Activated CD4-positive, alpha-beta T cell treated with anti-CD3 and anti-CD28 coated beads for 48 hours (primary cell): ENCODE measurements around the gene SCARF1.

ENCODE experiments used
- DNase-seq: peaks from one replicate; pipeline ENCODE4 v3.0.0-alpha.2; 2020

SCARF1 gene

GRCh38 chr17:1627182-1627981, 18.1 kb downstream of the SCARF1 start:
- DNase-seq: no peak

DNA sequence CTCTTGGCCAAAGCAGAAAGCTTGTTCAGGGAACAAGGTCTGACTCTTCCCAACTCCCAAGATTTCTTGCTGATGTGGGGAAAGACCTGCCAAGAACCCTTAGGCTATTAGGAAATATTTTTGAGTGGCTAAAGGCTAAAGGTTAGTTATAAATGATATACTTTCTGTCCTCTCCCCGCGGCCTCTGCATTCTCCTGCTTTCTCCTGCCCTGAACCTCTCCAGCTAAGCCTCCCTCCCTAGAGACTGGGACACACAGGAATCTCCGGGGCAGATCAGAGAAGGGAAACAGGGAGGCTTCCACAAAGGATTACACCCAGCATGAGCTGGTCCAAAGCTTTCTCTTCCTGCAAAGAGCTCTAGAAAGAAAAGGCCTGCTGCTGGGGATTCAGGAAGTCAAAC, 19.2 kb downstream of the SCARF1 start:
- DNase-seq: no peak

- no peak for DNase-seq
These were observed 20.0 kb downstream of the SCARF1 start for GRCh38 chr17:1625581-1625980.

- no peak for DNase-seq
These were observed 20.5 kb downstream of the SCARF1 start for GRCh38 chr17:1625053-1625452.

DNA sequence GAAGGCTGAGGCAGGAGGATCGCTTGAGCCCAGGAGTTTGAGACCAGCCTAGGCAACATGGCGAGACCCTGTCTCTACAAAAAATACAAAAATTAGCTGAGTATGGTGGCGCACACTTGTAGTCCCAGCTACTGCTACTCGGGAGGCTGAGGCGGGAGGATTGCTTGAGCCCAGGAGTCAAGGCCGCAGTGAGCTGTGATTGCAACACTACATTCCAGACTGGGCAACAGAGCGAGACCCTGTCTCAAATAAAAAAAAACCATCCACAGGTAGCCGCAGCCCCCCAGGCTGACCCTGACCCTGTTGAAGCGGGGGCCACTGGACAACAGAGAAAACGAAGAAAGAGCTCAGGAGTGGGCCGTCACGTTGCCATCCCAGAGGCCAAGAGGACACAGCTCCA, 20.9 kb downstream of the SCARF1 start:
- DNase-seq: no peak

GRCh38 chr17:1623057-1623630, 22.4 kb downstream of the SCARF1 start:
- no peak for DNase-seq

DNA sequence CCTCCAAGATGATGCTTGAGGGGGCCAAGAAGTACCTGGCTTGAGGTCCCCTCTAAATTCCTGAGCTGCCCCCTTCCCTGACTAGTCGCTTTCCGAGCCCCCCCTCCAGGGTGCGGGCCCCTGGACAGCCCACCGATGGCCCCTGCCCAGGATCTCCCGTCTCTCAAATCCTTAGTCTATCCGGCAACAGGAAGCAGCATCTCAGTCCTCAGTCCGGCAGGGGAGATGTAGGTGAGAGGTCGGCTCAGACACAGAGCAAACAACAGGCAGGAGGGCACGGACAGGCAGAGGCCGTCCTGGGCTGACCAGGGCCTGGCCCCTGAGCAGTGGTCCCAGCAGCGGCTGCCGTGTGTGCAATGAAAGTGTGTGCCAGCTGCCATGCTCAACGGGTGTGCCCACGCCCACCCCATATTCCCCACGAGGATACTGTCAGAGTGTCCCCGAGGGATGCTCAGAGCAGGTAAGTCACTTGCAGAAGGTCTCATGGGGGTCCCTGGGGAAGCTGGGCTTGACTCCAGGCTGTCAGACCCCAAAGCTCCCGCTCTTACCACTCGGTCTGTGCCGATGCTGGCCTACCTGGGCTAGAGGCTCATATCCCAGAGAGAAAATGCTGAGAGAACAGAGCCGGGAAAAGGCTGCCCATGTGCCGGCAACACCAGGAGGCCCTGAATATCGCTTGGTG, 24.1 kb downstream of the SCARF1 start:
- DNase-seq: no peak

GRCh38 chr17:1620486-1620885, 25.0 kb downstream of the SCARF1 start:
- no peak for DNase-seq

DNA sequence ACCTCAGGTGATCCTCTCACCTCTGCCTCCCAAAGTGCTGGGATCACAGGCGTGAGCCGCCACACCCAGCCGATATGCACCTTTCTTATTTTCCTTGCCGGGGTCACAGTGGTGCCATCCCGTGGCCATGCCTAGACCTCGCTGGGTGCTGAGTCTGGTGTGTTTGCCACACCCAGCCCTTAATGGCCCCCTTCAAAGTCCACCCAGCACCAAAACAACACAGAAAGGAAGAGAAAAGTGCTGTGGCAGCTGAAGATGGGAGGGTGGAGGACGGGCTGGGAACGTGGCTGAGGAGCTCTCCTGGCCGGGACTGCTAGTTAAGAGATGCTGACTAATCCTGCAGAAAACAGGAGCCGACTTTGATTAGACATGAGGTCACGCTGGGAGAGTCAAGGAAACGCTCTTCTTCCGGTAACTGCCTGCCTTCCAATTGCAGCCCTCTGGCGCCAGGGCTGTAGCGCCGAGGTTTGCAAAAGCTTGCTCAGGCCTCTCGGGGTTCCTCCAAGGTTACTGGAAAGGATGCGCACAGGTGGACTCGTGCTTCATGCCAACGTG, 27.8 kb downstream of the SCARF1 start:
- no peak for DNase-seq

DNA sequence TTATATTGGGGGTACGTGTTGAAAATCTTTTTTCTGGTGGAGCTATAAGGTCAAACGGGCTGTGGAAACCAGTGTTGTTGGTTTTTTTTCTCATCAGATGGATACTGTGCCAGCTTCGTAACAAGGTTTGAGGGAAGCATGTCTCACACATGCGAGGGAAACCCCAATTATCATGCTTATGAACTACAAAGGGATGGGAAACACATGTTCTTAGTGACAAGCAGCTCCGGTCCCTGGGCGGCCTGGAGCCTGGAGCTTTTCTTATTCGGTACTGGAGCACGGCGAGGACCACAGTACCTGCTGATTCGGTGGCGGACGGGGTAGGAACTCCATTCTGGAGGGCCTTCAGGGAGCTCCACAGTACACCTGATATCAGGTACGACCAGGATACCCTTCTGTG, 29.4 kb downstream of the SCARF1 start:
- no peak for DNase-seq

DNA sequence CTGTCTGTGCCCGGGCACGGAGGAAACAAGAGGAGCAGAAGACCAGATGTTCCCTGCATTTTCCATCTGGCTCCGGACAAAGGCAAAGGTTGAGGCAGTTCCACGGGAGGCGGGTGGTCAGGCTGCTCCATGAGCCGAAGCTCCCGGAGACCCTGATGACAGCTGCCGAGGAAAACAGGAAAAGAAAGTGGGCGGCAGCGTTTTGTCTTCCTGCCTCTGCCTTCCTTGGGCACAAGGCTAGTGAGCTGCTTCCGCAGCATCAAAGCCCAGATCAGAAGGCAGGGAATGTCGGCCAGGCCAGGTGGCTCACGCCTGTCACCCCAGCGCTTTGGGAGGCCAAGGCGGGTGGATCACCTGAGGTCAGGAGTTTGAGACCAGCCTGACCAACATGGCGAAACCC, 33.1 kb downstream of the SCARF1 start:
- DNase-seq: no peak

DNA sequence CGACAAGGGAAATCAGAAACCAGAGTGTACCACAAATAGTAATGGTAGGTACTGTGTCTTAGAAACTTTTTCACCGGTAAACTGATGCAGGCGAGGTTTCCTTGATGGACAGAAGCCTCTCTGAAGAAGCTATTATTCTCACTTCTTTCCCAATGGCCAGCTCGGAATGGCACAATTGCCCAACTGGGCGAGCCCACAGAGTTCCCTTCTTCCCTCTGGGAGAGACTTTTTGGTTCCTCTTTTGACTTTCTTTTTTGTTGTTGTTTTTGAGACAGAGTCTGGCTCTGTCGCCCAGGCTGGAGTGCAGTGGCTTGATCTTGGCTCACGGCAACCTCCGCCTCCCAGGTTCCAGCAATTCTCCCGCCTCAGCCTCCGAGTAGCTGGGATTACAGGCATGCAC, 33.8 kb downstream of the SCARF1 start:
- DNase-seq: no peak

- DNase-seq: no peak
These were observed 36.9 kb downstream of the SCARF1 start for GRCh38 chr17:1608676-1609075.

GRCh38 chr17:1607971-1608320, 37.6 kb downstream of the SCARF1 start:
- no peak for DNase-seq

DNA sequence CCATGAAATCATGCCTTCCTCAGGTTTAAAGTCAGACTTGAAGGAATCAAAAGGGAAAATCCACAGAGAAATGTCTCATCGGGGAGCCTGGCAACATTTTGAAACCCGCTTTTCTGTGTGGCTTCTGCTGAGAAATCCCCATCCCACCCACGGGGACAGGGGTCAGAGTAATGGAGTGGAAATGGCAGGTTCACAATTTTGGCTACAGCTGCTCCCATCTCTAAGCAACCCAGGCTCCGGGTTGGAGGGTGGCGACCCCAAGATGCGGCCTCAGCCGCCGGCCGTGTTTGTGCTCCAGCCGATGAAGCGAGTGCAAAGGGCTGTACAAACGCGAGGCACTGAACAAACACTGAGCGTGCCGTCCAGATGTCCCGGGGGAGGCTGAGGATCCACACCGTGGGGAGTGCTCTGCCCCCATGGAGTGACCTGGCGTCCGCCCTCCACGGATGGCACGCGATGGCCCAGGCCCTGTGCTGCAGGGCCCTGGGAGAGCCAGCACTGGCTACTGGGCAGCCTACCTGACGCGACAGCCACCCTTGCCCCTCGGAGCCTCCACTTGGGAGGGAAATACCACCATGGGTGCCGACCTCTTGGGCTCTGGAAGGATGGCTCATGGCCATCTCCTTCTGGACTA, 39.1 kb downstream of the SCARF1 start:
- DNase-seq: peak; percentile 59

DNA sequence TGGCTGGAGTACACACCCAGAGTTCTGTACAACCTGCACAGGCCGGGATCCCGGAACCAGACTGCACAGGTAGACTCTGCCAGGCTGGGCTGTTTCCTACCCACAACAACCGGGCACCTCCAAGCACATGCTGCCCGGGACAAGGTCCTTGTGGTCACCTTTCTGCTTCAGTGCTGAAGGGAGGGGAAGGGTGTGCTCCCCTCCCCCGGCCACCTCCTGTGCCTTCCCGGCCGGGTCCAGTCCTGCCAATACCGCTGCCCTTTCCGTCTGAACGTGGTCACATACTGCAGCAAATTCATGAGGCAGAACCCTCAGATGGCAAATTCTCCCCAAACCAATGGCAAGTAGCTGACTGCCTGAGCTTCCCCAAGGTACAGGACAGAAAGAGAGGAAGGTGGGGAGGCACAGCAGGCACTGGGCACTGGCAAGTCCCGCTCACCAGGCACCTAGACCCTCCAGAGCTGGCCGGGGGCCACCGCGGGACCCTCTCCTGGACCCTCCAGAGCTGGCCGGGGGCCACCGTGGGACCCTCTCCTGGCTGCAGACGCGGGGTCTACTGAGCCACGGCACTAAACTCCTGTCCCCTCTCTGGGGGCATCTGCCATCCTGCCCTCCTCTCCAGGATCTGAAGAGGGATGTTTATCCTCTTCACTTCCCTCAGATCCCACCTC, 39.7 kb downstream of the SCARF1 start:
- no peak for DNase-seq

DNA sequence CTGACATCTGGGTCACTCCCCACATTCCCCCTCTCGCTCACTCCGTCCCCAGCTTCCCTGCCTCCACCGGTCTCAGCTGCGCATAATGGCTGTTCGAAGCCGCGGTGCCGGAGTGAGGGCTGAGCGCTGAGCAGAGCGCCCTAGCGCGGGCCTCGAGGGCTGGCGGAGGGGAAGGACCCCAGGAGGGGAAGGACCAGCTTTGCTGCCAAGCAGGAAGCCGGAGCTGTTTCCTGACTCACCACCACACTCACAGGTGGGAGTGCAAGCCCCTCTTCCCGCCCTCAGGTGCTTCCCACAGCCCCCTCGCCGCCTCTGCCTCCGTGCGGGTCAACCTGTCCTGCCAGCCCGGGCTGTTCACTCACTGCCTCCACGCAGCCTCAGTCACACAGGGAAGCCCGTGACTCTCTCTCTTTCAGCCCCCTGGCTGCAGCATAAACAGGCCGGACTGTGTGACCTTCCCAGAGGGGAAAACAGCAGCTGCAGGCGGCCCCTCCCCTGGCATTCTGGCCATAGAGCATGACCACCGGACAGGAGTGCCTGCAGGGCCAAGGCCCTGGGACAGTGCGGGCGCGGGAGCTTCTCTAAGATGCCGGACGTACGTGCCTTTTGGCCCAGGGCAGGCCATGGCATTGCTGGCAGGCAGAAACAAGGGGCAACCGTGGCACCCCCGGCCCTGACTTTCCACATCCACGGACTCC, 40.6 kb downstream of the SCARF1 start:
- DNase-seq: no peak

GRCh38 chr17:1601571-1601970, 44.0 kb downstream of the SCARF1 start:
- DNase-seq: no peak

- DNase-seq: no peak
These were observed 47.0 kb downstream of the SCARF1 start for GRCh38 chr17:1598399-1599095.

DNA sequence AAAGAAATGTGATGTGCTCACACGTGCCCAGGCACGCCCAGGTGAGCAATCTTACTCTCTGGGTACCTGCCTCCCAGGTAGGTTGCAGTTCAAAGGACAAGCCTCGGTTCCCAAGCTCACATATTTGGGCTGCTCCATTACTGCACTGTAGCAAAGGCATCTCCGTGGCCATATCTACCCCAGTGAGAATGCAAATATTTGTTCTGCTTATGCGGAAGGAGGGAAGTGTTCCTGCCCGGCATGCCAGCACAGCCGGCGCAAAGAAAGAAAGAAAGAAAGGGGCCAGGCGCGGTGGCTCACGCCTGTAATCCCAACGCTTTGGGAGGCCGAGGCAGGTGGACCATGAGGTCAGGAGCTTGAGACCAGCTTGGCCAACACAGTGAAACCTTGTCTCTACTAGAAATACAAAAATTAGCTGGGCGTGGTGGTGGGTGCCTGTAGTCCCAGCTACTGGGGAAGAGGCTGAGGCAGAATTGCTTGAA, 47.6 kb downstream of the SCARF1 start:
- no peak for DNase-seq

DNA sequence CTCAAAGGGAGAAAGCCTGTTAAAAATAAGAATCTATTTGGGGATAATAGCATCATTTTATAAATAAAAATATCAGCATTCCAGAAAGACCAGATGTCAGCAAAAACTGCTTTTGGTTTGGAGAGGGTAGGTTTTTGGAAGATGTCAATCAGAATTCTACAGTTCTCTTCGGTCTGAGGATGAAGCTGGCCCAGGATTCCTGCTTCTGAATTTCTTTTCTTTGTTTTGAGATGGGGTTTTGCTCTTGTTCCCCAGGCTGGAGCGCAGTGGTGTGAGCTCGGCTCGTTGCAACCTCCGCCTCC, 52.0 kb downstream of the SCARF1 start:
- DNase-seq: no peak
